GM12891 (cell line): ENCODE measurements around the gene KNDC1.

Source experiments
- PAX5 ChIP-seq: IDR thresholded peaks from 2 replicates; pipeline ENCODE4 v1.6.1; 2011; ENCODE audit warnings: low read length, moderate library complexity, mild to moderate bottlenecking; ENCODE audit not compliant: insufficient read depth, severe bottlenecking
- POLR2A ChIP-seq: IDR thresholded peaks from 2 replicates; pipeline ENCODE4 v1.6.1; 2011; ENCODE audit warnings: low read depth, low read length, control low read depth
- POLR2AphosphoS5 ChIP-seq: IDR thresholded peaks from 2 replicates; pipeline ENCODE4 v1.6.1; 2011; ENCODE audit warnings: low read depth, low read length, control low read depth
- TAF1 ChIP-seq: IDR thresholded peaks from 2 replicates; pipeline ENCODE4 v1.6.1; 2011; ENCODE audit warnings: low read depth, low read length, control low read depth

GRCh38 chr10:133113146-133113830 is 46.7 kb upstream of the KNDC1 start:
- TF ChIP-seq POLR2A (no peak), POLR2AphosphoS5 (no peak), TAF1 (no peak), PAX5 (no peak)
